RWPE2 (cell line): ENCODE measurements around the gene CSF3.

Experiments used
- ATAC-seq: fragments of 200-7000 bp; cut with Tn5 transposase; 3 replicates; pipeline ENCODE4 v1.9.1; 2021; ENCODE audit warnings: low read depth
- DNase-seq: peaks from one replicate; pipeline ENCODE4 v3.0.0-alpha.2; 2020; ENCODE audit warnings: low spot score
- H3K27ac ChIP-seq: fragments of 450-650 bp; 2 replicates; pipeline ENCODE4 v1.5.1; 2017; ENCODE audit warnings: mild to moderate bottlenecking; ENCODE audit not compliant: poor library complexity, severe bottlenecking
- H3K27me3 ChIP-seq: fragments of 250-450 bp; sonication (Bioruptor Pico); 2 replicates; pipeline ENCODE4 v1.5.1; 2021; ENCODE audit warnings: mild to moderate bottlenecking, moderate library complexity; ENCODE audit not compliant: insufficient read depth, poor library complexity, severe bottlenecking
- H3K36me3 ChIP-seq: fragments of 250-450 bp; sonication (Bioruptor Pico); 2 replicates; pipeline ENCODE4 v1.5.1; 2020; ENCODE audit warnings: low read depth, mild to moderate bottlenecking, moderate library complexity
- H3K4me1 ChIP-seq: fragments of 250-450 bp; sonication (Bioruptor Pico); 2 replicates; pipeline ENCODE4 v1.5.1; 2021; ENCODE audit warnings: mild to moderate bottlenecking, moderate library complexity; ENCODE audit not compliant: insufficient read depth, poor library complexity, severe bottlenecking
- H3K4me3 ChIP-seq: fragments of 250-450 bp; sonication (Bioruptor Pico); 2 replicates; pipeline ENCODE4 v1.5.1; 2021; ENCODE audit warnings: mild to moderate bottlenecking, moderate library complexity; ENCODE audit not compliant: severe bottlenecking
- H3K9me3 ChIP-seq: fragments of 250-450 bp; sonication (Bioruptor Pico); 2 replicates; pipeline ENCODE4 v1.5.1; 2021; ENCODE audit warnings: mild to moderate bottlenecking, moderate library complexity; ENCODE audit not compliant: severe bottlenecking
- TF ChIP-seq, protein P1 (sequence below): fragments of 450-650 bp; IDR thresholded peaks from one replicate; pipeline ENCODE4 v1.5.1; 2017; ENCODE audit warnings: mild to moderate bottlenecking, moderate library complexity; ENCODE audit not compliant: poor library complexity, severe bottlenecking

The CSF3 gene

DNA sequence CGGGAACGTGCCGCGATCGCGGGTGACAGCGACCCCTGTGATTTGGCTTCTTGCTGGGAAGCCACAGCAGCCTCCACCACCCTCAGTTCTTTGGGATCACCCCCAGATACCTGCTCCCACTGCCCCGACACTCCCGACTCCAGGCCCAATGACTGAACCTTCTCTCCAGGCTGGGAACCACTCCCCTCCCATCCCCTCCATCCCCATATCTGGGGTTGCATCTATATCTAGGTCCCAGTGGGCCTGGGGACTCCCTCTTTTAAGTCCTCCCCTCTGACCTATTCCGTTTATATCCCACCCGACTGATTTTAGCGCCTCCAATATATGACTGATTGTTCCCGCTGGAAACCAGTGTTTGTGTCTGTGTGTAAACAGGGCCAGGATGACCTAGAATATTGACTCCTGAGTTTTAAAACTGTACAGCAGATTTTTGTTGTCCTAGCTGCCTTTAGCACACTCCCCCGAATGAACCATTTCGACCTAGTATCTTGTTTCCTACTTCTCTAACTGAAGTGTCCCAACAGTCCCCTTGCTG lies 34.0 kb upstream of the CSF3 start:
- Histone ChIP-seq H3K4me3 (peak overlapping the region; percentile 96), H3K4me1 (peaks cover 19% of the 10 kb centered on the region), H3K27me3 (no peaks in the 10 kb centered on the region), H3K27ac (peak overlapping the region; percentile 89), H3K9me3 (no peaks in the 10 kb centered on the region), H3K36me3 (peaks cover 44% of the 10 kb centered on the region)
- ATAC-seq (no peak), DNase-seq (no peak)
- TF ChIP-seq, protein P1, sequence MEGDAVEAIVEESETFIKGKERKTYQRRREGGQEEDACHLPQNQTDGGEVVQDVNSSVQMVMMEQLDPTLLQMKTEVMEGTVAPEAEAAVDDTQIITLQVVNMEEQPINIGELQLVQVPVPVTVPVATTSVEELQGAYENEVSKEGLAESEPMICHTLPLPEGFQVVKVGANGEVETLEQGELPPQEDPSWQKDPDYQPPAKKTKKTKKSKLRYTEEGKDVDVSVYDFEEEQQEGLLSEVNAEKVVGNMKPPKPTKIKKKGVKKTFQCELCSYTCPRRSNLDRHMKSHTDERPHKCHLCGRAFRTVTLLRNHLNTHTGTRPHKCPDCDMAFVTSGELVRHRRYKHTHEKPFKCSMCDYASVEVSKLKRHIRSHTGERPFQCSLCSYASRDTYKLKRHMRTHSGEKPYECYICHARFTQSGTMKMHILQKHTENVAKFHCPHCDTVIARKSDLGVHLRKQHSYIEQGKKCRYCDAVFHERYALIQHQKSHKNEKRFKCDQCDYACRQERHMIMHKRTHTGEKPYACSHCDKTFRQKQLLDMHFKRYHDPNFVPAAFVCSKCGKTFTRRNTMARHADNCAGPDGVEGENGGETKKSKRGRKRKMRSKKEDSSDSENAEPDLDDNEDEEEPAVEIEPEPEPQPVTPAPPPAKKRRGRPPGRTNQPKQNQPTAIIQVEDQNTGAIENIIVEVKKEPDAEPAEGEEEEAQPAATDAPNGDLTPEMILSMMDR = no peak

DNA sequence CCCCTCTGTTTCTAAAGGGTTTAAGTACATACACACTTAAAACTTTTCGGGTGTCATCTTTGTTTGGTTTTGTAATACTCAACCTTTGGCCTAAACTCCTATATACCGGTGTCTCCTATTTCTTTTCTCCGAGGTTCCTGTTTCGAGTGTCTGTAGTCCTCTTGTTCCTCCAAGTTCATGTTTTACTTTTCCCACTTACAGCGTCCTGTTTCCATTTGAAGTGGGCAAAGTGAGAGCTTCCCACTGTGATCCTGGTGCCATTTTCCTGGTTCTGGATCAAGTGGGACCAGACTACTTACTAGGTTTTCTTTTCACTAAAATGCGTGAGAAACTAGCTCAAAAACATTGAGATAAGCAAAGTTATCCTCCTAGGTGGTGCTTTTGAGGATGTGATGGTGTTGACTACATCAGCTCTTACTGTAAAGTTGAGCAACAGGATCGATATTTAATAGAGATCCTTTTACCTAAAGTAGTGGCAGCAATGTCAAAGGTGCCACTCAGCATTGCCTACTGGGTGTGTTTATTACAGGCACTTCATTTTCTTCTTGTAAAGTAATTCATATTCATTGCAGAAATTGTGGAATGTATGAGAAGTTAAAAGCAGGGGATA lies 33.4 kb upstream of the CSF3 start:
- TF ChIP-seq, protein P1 = no peak
- Histone ChIP-seq H3K4me3 (peak overlapping the region; percentile 96), H3K27me3 (no peaks in the 10 kb centered on the region), H3K27ac (peak overlapping the region; percentile 89), H3K4me1 (peaks cover 19% of the 10 kb centered on the region), H3K36me3 (peaks cover 50% of the 10 kb centered on the region), H3K9me3 (no peaks in the 10 kb centered on the region)
- no peak for DNase-seq
- no peak for ATAC-seq

DNA sequence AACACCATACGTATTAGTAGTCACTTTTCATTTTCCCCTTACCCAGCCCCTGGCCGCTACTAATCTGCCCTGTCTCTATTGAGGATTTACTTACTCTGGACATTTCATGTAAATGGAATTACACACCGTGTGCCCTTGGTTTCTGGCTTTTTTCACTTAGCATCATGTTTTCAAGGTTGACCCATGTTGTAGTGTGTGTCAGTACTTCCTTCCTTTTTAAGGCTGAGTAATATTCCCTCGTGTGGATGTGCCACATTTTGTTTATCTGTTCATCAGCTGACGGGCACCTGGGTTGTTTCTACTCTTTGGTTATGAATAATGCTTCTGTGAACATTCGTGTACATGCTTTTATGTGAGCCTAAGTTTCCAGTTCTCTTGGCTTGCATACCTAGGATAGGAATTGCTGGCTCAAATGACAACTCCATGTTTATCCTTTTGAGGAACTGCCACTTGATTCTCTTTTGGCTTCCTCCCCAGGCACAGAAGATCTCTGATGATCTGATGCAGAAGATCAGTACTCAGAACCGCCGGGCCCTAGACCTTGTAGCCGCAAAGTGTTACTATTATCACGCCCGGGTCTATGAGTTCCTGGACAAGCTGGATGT lies 26.9 kb upstream of the CSF3 start:
- DNase-seq = no peak
- no peaks in the 10 kb centered on the region for H3K4me1 ChIP-seq
- H3K27me3 ChIP-seq = no peaks in the 10 kb centered on the region
- TF ChIP-seq, protein P1 = no peak
- no peak overlapping the region for H3K27ac ChIP-seq
- no peaks in the 10 kb centered on the region for H3K9me3 ChIP-seq
- ATAC-seq = no peak
- peaks cover 100% of the 10 kb centered on the region for H3K36me3 ChIP-seq
- no peak overlapping the region for H3K4me3 ChIP-seq

DNA sequence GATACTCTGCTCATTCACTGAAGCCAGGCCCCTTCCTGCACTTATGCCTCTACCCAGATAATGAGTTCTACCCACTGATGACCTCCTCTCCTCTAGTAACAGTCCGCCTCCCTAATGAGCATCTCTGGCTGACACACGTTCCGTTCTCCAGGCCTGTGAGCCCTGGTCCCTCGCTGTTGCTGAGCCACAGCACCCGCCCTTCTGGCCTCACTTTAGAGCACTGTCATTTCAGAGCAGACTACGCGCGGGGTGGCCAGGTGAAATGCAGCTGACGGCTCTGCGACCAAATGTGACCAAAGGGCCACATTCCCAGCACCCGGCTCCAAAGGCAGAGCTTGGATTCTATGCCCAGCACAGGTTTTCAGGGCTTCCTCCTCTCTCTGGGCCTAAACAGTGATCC lies 20.8 kb upstream of the CSF3 start:
- no peak for DNase-seq
- ATAC-seq = no peak
- H3K27ac ChIP-seq = no peak overlapping the region
- H3K36me3 ChIP-seq = peaks cover 83% of the 10 kb centered on the region
- no peaks in the 10 kb centered on the region for H3K27me3 ChIP-seq
- no peaks in the 10 kb centered on the region for H3K9me3 ChIP-seq
- H3K4me3 ChIP-seq = no peak overlapping the region
- no peaks in the 10 kb centered on the region for H3K4me1 ChIP-seq
- TF ChIP-seq, protein P1 = no peak

DNA sequence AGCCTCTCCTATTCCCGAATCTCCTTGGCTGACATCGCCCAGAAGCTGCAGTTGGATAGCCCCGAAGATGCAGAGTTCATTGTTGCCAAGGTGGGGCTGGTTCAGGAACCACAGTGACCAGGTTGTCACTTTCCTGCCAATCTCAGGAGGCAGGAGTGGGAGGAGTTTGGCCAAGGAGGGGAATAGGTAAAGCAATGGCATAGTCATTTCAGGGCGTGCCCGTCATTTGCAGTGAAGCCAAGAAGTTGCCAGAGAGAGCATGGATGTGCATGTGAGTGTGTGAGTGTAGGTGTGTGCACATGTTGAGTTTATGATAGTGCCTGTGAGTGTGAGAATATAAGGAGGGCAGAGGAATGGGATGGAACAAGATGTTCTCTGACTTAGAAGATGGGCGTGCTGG lies 19.8 kb upstream of the CSF3 start:
- no peak for ATAC-seq
- peaks cover 73% of the 10 kb centered on the region for H3K36me3 ChIP-seq
- no peak for DNase-seq
- H3K9me3 ChIP-seq = no peaks in the 10 kb centered on the region
- no peaks in the 10 kb centered on the region for H3K27me3 ChIP-seq
- no peak overlapping the region for H3K27ac ChIP-seq
- H3K4me3 ChIP-seq = no peak overlapping the region
- H3K4me1 ChIP-seq = no peaks in the 10 kb centered on the region
- TF ChIP-seq, protein P1 = no peak
